HG03457 (cell line): Measurements from ENCODE around the gene KCNMA1.

ENCODE experiments used
- ATAC-seq: cut with Tn5 transposase; IDR thresholded peaks from one replicate; pipeline ENCODE4 v1.9.1; 2021; ENCODE audit warnings: moderate number of reproducible peaks; ENCODE audit not compliant: unreplicated experiment

Gene KCNMA1

DNA sequence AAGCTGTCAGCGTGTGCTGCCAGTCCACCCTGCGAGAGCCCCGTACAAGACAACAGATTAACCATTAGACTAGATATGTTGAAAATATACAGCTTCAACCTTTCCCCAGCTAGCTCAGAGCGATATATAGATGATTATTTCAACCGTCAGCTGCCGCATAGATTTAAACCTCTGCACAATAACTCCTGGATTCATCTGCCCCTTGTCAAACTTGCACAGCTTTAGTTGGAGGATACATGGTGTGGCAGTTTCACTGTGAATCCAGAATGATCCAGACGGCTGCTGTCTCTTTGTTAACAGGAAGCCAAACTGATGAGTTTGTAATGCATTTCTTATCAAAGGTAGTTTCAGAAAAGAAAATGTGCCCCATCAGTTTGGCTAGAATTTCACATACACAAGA lies 659.7 kb downstream of the KCNMA1 start:
- ATAC-seq, result no peak

DNA sequence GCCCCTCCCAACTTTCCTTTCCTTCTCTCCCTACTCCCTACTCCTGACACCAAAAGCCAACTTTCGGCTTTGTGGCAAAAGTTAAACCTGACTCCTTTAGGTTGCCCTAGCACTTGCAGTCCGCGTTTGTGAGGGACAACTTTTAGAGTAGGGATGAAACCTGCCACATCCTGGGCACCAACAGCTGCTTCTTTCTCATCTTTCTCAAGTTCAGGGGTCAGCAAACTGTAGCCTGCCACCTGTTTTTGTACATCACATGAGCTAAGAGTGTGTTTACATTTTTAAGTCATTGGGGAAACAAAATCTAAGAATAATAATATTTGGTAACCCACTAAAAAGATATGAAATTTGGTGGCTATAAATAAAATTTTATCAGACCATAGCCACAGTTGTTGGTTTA lies 660.6 kb downstream of the KCNMA1 start:
- no peak for ATAC-seq

DNA sequence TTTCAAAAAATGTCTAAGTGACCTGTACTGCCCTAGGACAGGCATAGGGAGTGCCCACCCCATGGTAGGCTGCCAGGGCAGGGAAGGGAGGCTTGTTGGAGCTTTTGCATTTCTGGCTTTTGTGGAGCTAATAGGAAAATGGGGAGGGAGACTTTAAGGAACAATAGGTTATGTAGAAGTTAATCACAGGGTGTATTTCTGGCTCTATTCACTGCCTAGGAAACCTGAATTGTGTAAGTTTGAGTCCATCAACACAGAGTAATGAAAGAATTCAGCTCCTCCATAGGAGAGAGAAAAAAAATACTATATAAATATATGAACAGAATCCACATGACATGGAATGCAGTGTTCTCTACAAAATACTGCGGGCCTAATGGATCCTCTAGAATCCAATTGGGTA lies 661.5 kb downstream of the KCNMA1 start:
- no peak for ATAC-seq

DNA sequence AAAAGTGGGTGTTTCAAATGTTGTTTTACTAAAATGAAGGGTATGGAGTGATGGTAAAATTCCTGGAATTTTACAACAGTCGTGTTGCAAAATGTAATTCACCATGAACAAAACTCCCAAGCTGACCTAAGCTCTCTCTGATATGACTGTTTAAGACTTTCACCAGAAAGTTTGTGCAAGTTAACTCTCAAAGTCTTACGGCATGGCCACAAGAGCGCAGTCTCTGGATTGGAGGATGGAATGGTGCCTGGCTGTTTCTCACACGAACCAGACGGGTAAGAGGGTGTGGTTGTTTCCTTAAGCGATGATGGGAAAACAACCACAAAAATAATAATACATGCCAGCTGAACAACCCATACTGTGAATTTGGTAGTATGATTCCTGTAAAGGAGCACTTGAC lies 662.5 kb downstream of the KCNMA1 start:
- ATAC-seq, result no peak

DNA sequence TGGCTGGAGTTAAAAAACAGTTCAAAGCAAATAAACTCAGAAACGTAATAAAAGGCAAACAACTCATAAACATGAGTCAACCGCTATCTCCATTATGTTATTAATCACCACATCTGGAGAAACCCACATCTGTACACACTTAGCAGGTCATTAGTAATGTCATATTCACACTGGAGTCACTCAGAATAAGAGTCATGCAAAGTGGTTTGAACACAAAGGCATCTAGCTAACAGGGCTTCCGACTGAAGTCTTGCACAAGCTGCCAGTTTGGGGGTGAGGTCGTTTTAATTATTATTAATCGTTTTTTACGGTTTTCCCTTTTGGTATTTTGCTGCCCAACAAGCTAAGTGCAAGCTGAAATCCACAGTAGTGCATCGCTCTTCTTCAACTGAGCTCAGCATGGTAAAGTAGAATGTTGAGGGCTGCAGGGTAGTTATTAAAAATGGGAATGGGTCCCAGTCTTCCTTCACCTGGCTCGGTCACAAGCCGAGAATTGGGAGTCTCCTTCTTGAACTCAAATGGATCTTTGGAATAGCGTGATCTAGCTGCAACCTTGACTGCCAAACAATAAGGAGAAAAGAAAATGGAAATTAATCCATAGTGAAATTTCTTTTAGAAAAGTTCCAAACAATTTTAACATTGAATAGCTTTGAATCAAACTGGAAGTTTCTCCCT lies 663.5 kb downstream of the KCNMA1 start:
- no peak for ATAC-seq

DNA sequence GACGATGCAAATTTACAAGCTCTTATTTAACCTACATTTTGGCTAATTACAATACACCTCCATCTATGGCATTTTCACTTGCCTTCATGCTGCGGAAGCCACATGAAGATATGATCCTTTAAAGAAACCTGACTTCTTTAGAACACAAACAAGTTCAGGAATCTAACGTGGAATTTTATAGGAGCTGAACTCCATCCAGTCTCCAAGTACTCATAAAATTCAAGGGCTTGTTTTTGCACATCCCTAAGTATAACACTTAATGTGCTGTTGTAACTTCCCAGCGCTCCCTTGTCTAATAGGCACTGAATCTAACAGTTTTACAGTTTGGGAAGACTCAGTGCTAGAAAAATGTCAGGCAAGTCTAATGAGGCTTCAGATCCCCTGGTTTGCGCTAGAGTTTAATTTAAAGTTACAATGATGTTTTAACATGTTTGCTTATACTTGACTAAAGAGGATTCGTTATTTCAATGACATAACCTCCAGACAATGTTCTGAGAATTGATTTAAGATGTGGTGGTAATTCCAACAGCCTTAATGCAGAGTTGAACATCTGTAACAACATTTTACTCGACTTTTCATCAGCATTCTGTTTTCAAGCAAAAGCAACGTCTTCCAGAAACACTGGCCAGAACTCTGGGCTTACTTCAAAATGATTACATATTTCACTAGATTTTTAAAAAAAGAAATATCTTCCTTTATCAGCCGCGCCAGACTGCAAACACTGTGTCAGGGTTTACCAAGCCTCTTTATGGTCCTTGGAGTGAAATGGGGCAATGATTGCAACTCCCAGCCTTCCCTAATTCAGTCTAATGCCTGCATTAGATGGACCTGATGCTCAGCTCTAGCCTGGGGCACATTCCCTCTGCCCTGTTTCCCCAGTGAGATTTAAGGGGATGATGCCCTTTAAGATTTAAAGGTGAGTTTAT lies 664.3 kb downstream of the KCNMA1 start:
- no peak for ATAC-seq

DNA sequence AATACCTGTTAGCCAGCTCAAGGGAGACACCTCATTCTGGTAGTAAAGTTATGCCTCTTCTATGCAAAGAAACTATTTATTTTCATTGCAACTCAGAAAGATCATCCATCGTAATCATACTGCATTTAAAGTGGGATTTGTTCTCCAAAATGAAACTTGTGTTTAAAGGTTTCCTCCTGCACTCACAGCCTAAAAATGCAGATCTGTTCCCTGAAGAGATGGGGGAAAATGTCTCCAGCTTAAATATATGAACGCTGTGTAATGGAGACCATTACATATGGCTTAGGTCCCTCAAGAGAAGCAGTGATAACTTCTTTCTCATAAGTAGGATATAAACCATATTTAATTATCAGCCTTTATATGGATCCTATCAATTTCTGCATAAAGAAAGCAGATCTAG lies 665.1 kb downstream of the KCNMA1 start:
- ATAC-seq, result no peak

DNA sequence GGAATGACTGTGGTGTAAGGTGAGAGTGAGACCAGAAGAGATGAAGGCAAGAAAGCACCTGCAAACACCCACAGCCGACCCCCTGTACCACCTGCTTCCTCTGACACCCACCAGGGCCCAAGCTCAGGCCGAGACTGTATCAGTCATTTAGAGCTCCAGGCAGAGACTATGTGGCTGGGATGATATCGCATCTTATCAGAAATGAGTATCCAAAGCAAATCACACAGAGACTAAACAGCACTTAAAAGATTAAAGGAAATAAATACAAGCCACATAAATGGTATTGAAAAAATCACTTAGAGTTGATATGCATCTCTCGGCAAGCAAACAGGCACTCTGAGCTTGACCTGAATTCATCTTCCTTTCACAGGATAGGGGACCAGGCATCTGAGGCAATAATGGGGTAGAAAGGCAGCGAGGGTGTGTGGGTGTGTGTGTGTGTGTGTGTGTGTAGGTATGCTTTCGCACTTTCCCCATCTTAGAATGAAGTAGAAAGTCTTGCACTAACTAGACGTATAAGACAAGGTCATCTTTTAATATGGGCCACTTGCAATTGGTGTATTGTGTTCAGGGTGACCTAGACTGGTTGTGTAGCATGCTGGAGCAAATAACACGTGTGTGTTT lies 665.9 kb downstream of the KCNMA1 start:
- no peak for ATAC-seq

DNA sequence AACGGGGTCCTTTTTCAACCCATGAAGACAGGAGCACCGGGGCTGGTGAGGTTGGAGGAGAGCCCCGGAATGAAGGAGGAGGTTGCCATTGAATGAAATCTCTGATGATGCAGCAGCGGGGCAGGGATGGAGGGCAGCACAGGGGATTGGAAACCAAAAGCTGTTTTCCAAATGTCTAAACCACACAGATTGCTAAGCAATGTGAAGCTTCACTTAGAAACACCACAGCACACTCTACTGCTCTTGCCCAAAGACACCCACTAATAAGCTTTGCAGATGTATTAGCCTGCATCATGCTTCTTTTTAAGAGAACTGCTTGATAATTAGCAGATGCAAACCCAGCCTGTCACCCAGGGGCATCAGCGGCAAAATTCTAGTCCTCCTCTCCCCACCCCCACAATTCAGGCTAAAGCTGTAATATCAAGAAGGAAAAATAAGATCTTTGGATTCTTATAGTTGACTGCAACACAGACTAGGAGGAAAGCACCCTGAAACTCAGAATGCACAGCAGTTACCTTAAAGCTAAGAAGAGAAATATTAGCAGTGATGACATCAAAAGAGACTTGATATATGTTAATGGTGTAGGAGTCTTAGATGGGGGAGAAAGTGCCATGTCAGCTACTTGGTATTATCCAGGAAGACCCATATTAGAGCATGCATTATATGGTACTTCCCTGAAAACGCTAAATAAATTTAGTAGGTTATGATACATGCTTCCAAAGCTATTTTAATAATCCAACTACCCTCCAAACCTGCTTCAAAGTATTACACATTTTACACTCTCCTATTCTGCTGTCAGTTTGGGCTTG lies 666.7 kb downstream of the KCNMA1 start:
- no peak for ATAC-seq

DNA sequence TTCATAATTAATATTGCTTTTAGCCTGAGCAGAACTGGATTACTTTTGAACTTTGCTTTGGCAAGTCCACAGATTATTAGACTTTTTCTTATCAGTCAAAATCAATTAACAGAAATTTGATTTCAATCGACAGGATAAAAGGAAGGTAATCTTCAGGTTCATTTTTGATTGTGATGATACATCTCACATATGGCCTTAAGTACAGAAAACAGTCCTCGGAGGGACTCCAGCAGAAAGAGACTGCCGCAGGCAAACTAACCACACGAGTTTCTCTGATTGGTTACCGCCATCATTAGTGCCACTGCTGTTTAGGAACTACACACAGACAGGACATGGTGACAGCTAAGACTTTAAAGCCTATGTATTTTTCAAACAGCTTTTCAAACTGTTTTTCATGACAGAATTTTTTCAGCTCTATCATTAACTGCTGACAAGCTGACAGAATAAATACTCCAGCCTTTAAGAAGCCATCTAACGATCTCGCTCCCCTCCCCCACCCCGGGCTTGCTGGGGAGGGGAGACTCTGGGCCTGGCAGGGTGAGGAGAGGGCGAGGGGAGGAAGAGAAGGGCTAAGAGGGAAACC lies 668.2 kb downstream of the KCNMA1 start:
- no peak for ATAC-seq

DNA sequence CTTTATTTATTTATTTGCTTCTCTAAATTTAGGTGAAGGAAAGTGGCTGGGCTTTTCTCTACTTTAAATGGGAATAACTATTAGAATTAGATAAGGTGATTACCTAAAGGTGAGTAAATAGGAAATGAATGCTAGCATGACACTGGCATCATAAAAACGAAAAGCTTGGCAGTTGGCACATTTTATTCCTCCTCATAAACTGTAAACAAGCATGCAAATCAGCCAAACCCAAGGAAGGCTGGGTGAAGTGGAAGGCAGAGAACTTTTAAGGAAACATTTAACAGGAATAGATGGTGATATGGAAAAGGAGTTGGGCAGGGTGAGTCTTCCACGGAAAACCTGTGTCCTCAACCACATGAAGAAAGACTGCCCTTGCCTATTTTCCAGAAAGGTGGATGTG lies 669.1 kb downstream of the KCNMA1 start:
- ATAC-seq, result no peak

DNA sequence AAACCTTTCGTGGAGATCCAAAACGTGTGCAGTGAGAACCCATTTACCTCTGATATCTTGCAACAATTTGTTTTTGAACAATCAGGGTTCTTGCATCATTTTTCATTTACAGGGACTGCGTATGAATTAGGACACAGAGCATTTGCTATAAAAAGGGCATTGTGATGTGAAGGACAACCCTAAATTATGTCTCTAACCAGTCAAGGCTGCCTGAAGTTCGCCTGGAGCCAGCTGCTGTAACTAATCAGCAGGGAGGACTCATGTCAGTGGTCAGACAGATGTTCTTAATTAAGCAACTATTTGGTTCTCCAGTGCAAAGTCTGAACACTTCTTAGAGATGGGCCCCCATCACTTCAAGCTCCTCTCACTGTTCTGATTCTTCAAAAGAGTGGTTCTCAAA lies 674.8 kb downstream of the KCNMA1 start:
- no peak for ATAC-seq

DNA sequence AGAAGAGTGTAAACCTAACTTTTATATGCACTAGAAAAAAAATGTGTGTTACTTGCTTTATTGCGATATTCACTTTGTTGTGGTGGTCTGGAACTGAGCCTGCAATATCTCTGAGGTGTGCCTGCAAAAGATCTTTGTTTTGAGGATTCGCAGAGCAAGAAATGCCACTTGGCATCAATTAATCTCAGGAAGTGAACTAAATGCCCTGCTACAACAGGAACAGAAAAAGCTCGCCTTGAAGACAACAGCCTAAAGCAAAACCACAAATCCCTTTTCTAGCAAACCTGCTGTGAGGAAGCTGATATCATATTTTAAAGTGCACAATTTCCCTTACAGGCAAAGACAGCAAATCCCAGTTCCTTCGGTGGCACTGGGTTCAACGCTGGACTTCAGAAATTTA lies 675.8 kb downstream of the KCNMA1 start:
- ATAC-seq, result no peak

DNA sequence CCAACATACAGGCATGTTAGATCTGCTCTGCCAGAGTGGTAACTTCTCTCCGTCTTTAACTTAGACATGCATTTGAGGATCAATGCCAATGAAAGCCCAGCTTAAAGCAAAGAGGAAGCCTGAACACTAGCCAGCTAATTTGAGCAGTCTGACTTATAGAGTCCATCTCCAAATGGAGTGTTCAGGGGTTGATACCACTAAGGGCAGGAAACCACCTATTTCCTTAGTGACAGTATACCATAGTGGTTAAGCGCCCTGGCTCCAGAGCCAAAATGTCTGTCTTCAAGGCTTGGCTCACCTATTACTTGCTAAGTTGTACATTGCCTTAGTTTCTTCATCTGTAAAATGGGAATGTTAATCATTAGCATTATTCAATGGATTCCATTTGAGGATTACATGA lies 678.5 kb downstream of the KCNMA1 start:
- ATAC-seq, result no peak

DNA sequence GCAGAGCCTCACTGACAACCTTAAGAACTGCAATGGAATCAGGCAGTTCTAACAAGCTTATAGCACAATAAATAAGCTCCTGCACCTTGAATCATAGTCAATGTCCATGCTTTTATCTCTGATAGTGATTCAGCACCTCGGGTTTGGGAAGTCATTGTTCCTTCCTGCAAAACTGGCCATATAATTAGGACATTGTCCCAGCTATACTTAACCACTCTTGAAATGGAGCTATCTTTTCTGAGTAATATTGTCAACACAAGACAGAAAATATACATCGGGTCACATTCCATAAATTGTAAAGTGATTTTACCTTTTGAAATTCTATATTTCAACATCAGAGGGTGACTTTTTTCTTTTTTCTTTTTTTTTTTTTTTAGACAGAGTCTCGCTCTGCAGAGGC lies 682.8 kb downstream of the KCNMA1 start:
- no peak for ATAC-seq

DNA sequence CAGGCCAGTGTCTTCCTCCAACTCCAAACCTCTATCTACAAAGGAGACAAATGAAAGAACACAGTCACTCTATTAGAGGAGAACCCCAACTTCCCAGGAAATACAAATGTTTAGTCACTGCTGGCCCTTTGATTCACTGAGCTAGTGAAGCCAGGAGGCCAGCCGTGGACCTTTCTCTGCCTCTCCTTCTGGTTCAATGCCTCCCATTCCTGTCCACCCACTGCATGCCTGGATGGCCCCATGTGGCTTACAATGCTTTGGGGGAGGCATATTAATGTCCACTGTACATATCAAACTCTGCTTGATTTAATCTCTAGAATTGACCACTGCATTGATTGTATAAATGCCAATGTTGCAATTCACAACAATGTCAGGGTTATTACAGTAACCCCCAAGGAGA lies 687.3 kb downstream of the KCNMA1 start:
- ATAC-seq, result no peak

DNA sequence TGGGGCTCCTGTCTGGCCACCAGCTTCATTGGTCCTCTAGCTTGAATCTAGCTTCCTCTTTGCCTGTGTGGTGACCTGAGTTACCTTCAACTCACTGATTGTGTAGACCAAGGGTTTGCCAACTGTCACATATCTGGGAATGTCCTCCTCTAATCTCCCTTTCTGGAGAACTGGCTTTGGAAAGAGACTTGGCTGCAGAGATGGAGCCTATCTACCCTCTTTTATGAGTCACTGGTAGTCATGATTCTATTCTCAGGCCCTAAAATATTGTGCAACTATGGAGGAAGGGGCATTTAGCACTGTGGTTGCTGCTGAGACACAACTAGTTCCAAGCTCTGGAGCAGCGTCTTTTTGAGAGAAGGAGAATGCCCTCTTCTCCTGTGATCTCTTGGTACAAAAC lies 691.3 kb downstream of the KCNMA1 start:
- ATAC-seq, result no peak

DNA sequence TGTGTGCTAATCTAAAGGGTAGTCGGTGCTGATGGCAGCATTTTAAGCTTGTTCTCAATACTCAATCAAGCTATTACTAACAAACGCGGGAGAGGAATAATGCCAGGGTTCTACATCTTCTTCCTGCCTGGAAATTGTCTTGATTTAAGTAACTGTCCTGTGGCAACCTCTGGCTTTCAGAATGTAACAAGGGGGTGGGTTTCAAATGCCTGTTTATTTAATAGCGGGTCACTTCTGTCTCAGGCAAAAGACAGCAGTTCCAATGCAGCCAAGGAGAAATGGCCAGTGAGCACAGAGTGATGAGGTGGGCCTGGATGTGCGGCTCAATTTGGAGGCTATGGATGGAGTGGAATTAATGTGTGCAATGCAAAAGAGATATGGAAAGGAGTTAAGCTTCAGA lies 692.4 kb downstream of the KCNMA1 start:
- ATAC-seq, result no peak

DNA sequence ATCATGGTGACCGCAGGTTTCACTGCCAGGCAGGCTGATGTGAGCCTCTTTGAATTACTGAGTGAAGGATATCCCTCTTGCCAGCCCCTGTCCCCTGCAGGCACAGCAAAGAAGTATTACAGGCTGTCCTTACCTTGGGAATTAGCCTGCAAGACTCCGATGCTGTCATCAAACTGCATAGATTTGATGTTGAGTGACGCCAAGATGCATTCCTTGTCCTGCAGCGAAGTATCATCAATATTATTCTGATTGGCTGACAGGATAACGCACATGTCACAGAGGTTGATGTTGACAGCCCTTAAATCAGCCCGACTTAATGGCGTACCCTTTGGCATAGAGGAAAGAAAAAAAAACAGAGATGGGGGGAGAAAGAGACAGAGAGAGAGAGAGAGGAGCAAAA lies 693.0 kb downstream of the KCNMA1 start:
- ATAC-seq, result no peak

DNA sequence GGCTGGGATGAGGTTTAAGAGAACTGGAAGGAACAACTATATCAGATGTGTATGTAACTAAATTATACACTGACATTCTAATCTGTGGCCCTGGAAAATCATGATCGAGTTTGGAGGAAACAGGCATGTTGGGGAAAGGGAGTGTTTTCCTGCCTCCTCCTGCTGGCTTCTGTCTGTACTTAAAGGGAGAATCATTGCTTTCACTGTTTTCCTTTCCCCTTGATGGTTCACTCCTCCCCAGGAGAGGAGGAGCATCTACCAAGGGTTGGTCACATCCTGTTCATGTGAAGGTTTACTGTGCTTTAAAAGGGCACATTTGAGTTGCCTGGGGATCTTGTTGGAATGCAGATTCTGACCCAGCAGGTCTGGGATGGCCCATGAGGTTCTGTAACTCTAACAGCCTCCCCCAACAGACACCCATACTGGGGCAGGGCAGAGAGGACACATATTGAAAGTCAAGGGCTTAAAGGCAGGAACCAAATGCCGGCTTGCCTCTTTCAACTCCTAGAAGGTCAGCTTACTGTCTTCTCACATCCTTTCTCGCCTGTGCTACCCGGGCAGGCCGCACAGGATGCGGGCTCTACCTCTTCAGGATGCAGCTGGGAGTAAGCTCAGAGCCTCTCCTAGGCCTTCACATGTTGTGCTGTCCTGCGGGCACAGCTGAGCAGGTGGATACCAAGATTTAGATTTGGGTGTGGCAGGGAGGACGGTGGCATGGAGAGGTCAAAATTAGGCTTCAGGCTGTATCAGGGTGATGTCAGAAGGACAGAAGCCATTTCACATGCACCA lies 694.8 kb downstream of the KCNMA1 start:
- no peak for ATAC-seq
